GM12873 (cell line): ENCODE measurements around the gene EID1.

Experiments used
- TF ChIP-seq, protein P1 (sequence below): IDR thresholded peaks from 2 replicates; pipeline ENCODE4 v1.5.1; 2012; ENCODE audit warnings: low read depth, mild to moderate bottlenecking, moderate library complexity, low read length, control low read depth; ENCODE audit not compliant: insufficient read depth; ENCODE audit errors: missing control alignments

Gene EID1

DNA sequence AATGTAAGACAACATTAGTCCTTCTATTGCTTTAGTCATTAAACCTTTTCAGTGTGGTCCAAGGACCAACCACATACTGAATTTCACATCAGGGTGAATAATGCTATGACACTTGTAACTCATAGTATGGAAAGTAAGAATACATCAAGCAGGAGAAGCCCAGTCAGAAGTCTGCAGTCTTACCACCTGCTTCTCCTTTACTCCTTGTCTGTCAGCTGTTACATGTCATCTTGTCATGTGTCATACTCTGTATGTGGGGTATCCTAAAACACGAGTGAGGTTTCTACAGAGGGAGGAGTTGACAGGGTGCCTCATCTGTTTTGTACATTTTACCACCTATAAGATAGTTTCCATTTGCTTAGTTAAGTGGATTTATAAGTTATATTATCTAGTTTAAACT lies 32.8 kb upstream of the EID1 start:
- TF ChIP-seq, protein P1, sequence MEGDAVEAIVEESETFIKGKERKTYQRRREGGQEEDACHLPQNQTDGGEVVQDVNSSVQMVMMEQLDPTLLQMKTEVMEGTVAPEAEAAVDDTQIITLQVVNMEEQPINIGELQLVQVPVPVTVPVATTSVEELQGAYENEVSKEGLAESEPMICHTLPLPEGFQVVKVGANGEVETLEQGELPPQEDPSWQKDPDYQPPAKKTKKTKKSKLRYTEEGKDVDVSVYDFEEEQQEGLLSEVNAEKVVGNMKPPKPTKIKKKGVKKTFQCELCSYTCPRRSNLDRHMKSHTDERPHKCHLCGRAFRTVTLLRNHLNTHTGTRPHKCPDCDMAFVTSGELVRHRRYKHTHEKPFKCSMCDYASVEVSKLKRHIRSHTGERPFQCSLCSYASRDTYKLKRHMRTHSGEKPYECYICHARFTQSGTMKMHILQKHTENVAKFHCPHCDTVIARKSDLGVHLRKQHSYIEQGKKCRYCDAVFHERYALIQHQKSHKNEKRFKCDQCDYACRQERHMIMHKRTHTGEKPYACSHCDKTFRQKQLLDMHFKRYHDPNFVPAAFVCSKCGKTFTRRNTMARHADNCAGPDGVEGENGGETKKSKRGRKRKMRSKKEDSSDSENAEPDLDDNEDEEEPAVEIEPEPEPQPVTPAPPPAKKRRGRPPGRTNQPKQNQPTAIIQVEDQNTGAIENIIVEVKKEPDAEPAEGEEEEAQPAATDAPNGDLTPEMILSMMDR, result no peak

DNA sequence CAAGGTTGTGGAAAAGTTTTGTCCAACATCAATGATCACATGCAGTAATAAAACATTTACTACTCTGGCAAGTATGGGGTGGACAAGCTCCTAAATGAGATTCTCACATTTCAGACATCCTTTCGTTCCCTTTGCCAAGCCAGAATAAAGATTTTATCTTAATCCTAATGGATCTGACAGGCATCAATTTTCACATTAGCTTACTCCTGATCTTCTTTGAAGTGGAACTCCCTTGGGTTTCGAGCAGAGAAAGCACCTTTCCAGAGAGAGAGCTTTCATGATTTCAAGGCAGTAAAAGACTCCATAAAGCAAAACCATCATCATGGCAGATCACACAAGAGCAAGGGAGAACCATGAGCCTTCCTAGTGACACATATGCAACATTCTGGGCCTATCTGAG lies 27.3 kb upstream of the EID1 start:
- TF ChIP-seq, protein P1, result no peak

DNA sequence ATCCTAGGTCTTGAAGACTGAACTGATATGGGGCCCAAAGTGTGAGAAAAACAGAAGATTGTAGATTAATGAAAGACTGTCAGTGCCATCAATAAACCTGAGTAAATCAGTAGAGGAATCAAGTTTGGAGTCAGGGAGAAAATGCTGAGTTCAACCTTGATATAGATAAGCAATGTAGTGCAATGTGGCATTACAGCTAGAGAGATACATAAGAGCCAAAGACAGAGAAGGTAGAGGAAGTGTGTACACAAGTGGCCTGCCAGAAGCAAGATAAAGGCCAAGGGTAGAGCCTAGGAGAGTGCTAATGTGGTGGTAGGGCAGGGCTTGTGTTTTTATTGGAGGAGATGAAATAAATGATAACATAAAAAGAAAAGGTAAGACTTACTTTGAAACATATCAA lies 26.0 kb upstream of the EID1 start:
- TF ChIP-seq, protein P1, result no peak

DNA sequence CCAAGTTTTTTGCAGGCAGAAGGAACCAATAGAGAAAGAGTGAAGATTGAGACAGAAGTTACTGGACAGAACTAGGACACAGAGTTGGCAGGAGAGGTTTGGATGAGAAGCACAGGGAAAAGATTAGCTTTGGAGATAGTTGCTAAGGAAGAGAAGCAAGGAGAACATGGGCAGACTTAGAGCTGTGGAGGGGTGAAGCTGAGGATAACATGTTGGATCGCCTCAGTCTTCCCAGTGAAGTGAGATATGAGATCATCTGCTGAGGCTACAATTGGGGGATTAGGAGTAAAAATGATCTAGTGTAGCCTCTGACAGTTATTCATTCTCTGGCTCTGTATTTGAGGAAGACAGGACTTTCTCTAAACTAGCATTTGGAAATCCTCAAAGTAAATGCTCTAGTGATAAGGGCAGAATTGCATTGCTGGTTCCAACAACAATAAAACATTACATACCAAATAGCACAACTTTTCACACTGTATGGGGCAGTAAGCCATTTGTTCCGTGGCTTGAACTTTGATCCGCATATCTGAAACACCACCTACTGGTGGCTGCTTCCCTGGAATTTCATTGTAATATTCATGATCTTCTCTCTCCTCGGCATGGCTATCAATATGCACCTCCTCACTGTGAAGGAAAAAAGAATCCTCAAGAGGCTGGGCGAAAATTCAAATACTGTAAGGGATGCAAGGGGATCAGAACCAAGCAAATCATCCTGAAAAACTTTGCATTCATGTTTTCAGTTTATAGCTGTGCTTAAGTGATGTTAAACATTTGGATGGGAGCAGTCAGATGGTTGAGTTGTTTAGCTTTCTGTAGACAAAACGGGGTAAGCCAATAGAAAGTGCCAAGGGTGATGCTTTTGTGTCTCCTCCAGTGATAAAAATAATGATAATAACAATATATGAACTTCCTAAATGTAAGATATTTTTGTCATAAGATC lies 22.2 kb upstream of the EID1 start:
- TF ChIP-seq, protein P1, result peak; percentile 23

DNA sequence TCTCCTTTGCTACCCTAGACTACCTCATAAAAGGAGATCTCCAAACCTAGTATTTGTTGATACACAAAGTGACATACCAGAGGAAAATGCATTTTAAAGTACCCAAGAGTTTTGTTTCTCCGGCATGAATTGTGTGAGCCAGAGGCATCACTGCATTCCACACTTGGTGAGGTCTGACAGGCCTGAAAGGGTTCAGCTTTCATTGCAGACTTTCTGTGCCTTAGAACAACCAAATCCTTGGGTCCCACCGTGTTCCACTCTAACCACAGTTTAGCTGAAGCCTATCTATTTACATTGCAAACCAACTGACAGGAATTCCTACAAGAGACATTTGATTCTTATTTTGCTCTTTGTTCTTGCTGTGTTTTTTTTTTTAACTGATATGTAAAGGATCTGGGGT lies 21.0 kb upstream of the EID1 start:
- TF ChIP-seq, protein P1, result no peak

DNA sequence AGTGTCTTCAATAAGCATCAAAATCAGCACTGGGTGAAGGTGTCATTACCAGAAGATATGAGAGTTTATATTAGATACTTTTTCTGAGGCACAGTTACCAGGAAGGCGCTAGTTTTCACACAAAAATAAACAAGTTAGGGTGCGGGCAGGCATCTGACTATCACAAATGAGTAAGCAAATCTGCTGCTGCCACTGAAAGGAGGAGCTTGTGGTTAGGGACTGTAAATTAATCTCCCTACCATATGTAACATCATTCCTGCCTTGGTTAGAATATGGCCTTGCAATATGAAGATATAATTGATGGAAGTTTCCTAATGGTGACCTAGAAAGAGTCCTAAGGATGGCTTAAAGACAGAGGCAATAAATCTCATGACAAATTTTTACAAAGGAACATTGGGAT lies 19.5 kb upstream of the EID1 start:
- TF ChIP-seq, protein P1, result no peak

DNA sequence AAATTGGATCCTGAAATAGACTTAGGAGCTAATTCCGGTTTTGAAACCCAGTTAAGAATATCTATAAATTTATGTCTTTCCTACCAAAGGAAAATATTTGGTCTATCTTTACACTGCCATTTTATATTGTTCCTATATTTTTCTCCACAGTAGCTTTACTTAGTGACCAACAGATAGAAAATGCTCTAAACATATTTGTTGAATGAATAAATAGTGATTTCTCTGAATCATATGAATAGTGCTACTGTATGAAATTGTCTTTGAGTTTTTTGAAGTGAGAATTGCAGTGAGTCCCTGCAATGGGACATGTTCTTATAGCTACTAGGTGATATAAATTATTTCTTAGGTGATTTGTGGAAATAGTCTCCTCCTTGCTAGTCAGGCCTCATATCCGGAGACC lies 18.5 kb upstream of the EID1 start:
- TF ChIP-seq, protein P1, result no peak
